Psoas muscle (tissue), 8 donors: ENCODE measurements around the gene SPSB3. TPM values are rescaled to one million over a fixed set of nuclear protein-coding genes. Genes with fewer than 3 reads are reported as not detected.

ENCODE experiments used
- ATAC-seq, 4 donors: fragments of 200-7000 bp; cut with Tn5 transposase; one replicate each; pipeline ENCODE4 v1.9.1; 2020; ENCODE audit warnings: moderate library complexity in 3 of 4, mild to moderate bottlenecking in 2 of 4
- DNase-seq, 2 donors: peaks; one replicate each; pipeline ENCODE4 v3.0.0-alpha.2; 2020
- H3K27ac ChIP-seq: fragments of 200-600 bp; one replicate; pipeline ENCODE4 v1.8.0; 2022
- H3K27me3 ChIP-seq, 3 donors: fragments of 200-600 bp in 1 of 3; one replicate each; pipeline versions ENCODE4 v1.6.1 to v1.8.0; 2013 to 2022; ENCODE audit warnings: low read length in 2 of 3, mild to moderate bottlenecking in 2 of 3, moderate library complexity in 1 of 3; ENCODE audit not compliant: insufficient read depth in 3 of 3
- H3K36me3 ChIP-seq, 2 donors: fragments of 200-600 bp in 1 of 2; one replicate each; pipeline versions ENCODE4 v1.6.1 to v1.8.0; 2013 to 2022; ENCODE audit warnings: low read depth in 1 of 2, mild to moderate bottlenecking in 1 of 2, moderate library complexity in 1 of 2; ENCODE audit not compliant: insufficient read depth in 1 of 2
- H3K4me1 ChIP-seq: fragments of 200-600 bp; one replicate; pipeline ENCODE4 v1.8.0; 2022
- H3K4me3 ChIP-seq: fragments of 200-600 bp; one replicate; pipeline ENCODE4 v1.8.0; 2022; ENCODE audit warnings: mild to moderate bottlenecking
- H3K9me3 ChIP-seq: fragments of 200-600 bp; one replicate; pipeline ENCODE4 v1.8.0; 2022
- WGBS, 3 donors: extraction: QIAGEN DNeasy Blood & Tissue Kit; methylation state at CpG; one replicate each; pipeline versions ENCODE4 v1.1.6 to v1.1.7; 2013; 5-methylcytosine and 5-hydroxymethylcytosine counted together
- intact Hi-C, 2 donors: fragments of 100-400 bp; cut with DNase I; formaldehyde crosslinking; loops; one replicate each; pipeline versions ENCODE4 v1.11.0 to v1.14.2; 2022
- polyA plus RNA-seq, 3 donors: library from polyadenylated mRNA; stranded (reverse); fragments of 200-250 nt; gene quantifications; one replicate each; pipeline ENCODE4 v1.2.3, GENCODE V29; 2013
- total RNA-seq, 4 donors: library from RNA; stranded (reverse); fragmentation: NEBNext Ultra II Directional in 2 of 4; extraction: Animal tissue kit (Norgen Biotek cat#: 25700) in 2 of 4; gene quantifications; one replicate each; pipeline versions ENCODE4 v1.2.1 to v1.2.4, GENCODE V29; 2021 to 2023
- TF ChIP-seq, protein P1 (sequence below): fragments of 200-600 bp; IDR thresholded peaks from one replicate; pipeline ENCODE4 v1.8.0; 2022; ENCODE audit warnings: antibody characterized with exemption
- donor health status: healthy with polysubstance abuse.
- donor health status: DM: no; HTN: no; CAD: no; lungs with moderate emphysema.
- donor health status: Bipolar disorder and iron deficiency.
- donor health status: healthy.
- donor health status: DM: yes; HTN: yes; CAD: no.
- donor health status: DM: no; HTN: no; CAD: no.
- donor health status: DM: no; HTN: no; CAD: no.
- donor health status: DM: yes; HTN: yes; CAD: no.

The SPSB3 gene
- total and polyA plus RNA-seq, 7 donors, result 26.3 to 108 (median 54.9) TPM

DNA sequence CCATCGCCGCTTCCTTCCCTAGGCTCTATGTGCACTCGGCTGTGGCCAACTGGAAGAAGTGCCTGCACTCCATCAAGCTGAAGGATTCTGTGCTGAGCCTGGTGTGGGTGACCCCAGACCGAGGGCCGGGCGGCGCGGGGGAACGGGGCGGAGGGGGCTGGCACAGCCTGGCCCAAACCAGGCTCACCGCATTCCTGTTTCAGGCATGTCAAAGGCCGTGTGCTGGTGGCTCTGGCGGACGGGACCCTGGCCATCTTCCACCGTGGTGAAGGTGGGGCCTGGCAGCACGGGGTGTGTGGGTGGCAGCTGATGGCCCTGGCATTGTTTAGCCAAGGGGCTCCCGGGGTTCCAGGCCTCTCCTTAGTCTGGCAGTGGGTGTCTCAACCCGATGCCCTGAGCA is 15.7 kb downstream of the SPSB3 start:
- no peak for DNase-seq

DNA sequence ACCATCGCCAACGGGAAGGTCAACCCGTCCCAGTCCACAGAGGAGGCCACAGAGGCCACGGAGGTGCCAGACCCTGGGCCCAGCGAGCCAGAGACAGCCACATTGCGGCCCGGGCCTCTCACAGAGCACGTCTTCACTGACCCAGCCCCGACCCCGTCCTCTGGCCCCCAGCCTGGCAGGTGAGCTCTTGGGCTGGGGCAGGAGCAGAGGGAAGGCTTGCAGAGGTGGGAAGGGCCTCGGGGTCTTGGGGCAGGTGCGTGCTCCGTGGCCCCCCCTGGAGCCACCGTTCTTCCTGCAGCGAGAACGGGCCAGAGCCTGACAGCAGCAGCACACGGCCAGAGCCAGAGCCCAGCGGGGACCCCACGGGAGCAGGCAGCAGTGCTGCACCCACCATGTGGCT is 16.1 kb downstream of the SPSB3 start:
- 89 to 92% (median 89%) methylated on average over 19 of the region's 19 CpGs for WGBS, 3 donors
- H3K27ac ChIP-seq, result no peak overlapping the region
- intact Hi-C loops, result no loop called here
- peaks cover 4 to 78% of the 10 kb centered on the region in 2 donors for H3K36me3 ChIP-seq
- H3K9me3 ChIP-seq, result no peaks in the 10 kb centered on the region
- H3K4me1 ChIP-seq, result peaks cover 5% of the 10 kb centered on the region
- DNase-seq (no peak), ATAC-seq (no peak)
- H3K4me3 ChIP-seq, result no peak overlapping the region
- TF ChIP-seq, protein P1, sequence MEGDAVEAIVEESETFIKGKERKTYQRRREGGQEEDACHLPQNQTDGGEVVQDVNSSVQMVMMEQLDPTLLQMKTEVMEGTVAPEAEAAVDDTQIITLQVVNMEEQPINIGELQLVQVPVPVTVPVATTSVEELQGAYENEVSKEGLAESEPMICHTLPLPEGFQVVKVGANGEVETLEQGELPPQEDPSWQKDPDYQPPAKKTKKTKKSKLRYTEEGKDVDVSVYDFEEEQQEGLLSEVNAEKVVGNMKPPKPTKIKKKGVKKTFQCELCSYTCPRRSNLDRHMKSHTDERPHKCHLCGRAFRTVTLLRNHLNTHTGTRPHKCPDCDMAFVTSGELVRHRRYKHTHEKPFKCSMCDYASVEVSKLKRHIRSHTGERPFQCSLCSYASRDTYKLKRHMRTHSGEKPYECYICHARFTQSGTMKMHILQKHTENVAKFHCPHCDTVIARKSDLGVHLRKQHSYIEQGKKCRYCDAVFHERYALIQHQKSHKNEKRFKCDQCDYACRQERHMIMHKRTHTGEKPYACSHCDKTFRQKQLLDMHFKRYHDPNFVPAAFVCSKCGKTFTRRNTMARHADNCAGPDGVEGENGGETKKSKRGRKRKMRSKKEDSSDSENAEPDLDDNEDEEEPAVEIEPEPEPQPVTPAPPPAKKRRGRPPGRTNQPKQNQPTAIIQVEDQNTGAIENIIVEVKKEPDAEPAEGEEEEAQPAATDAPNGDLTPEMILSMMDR, result no peak
- H3K27me3 ChIP-seq, result no peaks in the 10 kb centered on the region

More for the DNA sequence above, 15.7 kb downstream of the SPSB3 start:
- TF ChIP-seq, protein P1, result no peak
- H3K27ac ChIP-seq, result no peak overlapping the region
- intact Hi-C loops, result no loop called here
- peaks cover 4 to 76% of the 10 kb centered on the region in 2 donors for H3K36me3 ChIP-seq
- no peaks in the 10 kb centered on the region for H3K27me3 ChIP-seq
- H3K4me1 ChIP-seq, result peaks cover 5% of the 10 kb centered on the region
- ATAC-seq, result no peak
- no peaks in the 10 kb centered on the region for H3K9me3 ChIP-seq
- no peak overlapping the region for H3K4me3 ChIP-seq
- 80 to 84% (median 81%) methylated on average over 16 to 18 of the region's 18 CpGs for WGBS, 3 donors

DNA sequence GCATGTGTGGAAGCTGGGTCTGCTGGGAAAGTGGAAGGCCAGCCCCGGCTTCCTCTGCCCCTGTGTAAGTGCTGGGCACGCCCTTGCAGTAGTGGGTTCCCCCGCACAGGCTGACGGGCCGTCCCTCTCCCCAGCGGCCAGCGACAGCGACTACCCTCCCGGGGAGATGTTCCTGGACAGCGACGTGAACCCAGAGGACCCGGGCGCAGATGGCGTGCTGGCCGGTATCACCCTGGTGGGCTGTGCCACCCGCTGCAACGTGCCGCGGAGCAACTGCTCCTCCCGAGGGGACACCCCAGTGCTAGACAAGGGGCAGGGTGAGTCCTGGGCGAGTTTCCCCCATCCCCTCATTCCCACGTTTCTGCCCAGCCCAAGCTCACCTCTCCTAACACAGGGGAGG is 16.5 kb downstream of the SPSB3 start:
- 86 to 92% (median 90%) methylated on average over 20 to 22 of the region's 22 CpGs for WGBS, 3 donors
- Histone ChIP-seq H3K9me3 (no peaks in the 10 kb centered on the region), H3K27ac (no peak overlapping the region), H3K27me3 (no peaks in the 10 kb centered on the region), H3K4me3 (no peak overlapping the region), H3K4me1 (peaks cover 5% of the 10 kb centered on the region), H3K36me3 (peaks cover 4 to 82% of the 10 kb centered on the region in 2 donors)
- TF ChIP-seq, protein P1, result no peak
- intact Hi-C loops, result no loop called here
- ATAC-seq, result no peak
- no peak for DNase-seq

DNA sequence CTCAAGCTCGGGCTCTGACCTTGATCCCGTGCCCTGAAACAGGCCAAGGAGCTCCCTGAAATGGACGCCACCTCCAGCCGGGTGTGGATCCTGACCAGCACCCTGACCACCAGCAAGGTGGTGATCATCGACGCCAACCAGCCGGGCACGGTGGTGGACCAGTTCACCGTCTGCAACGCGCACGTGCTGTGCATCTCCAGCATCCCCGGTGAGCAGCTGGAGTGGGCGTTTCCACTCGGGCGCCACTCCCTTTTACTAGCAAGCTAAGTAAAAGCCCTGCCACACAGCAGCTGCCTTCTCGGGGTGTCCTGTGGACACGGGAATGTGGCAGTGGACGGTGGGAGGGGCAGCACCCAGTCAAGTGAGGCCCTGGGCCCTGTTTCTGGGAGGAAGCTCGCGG is 17.4 kb downstream of the SPSB3 start:
- TF ChIP-seq, protein P1, result no peak
- DNase-seq, result no peak
- Histone ChIP-seq H3K36me3 (peaks cover 4 to 91% of the 10 kb centered on the region in 2 donors), H3K27me3 (no peaks in the 10 kb centered on the region), H3K27ac (no peak overlapping the region), H3K4me1 (no peaks in the 10 kb centered on the region), H3K4me3 (no peak overlapping the region), H3K9me3 (no peaks in the 10 kb centered on the region)
- no peak for ATAC-seq
- intact Hi-C loops, result no loop called here
- 90 to 92% (median 91%) methylated on average over 21 of the region's 21 CpGs for WGBS, 3 donors
